Upper lobe of left lung (tissue), 6 donors: Measurements from ENCODE around the gene TRIP10. TPM values are rescaled to one million over a fixed set of nuclear protein-coding genes. Genes with fewer than 3 reads are reported as not detected.

Experiments
- ATAC-seq, 2 donors: fragments of 200-7000 bp; cut with Tn5 transposase; one replicate each; pipeline ENCODE4 v1.9.1; 2022; ENCODE audit warnings: mild to moderate bottlenecking in 2 of 2, moderate library complexity in 2 of 2; ENCODE audit not compliant: low FRiP score in 2 of 2
- DNase-seq, 2 donors: peaks; one replicate each; pipeline ENCODE4 v3.0.0-alpha.2; 2019 to 2020
- H3K27ac ChIP-seq, 4 donors: fragments of 200-600 bp; sonication (generic); one replicate each; pipeline ENCODE4 v1.5.1; 2016 to 2019
- H3K27me3 ChIP-seq, 4 donors: fragments of 200-600 bp; sonication (generic); one replicate each; pipeline ENCODE4 v1.5.1; 2017 to 2019
- H3K36me3 ChIP-seq, 4 donors: fragments of 200-600 bp; sonication (generic); one replicate each; pipeline ENCODE4 v1.5.1; 2016 to 2019
- H3K4me1 ChIP-seq, 4 donors: fragments of 200-600 bp; sonication (generic); one replicate each; pipeline ENCODE4 v1.5.1; 2018 to 2019
- H3K4me3 ChIP-seq, 4 donors: fragments of 200-600 bp; sonication (generic); one replicate each; pipeline ENCODE4 v1.5.1; 2017 to 2019; ENCODE audit warnings: mild to moderate bottlenecking in 2 of 4, moderate library complexity in 1 of 4
- H3K9me3 ChIP-seq, 4 donors: fragments of 200-600 bp; sonication (generic); one replicate each; pipeline ENCODE4 v1.5.1; 2018 to 2019
- EP300 ChIP-seq, 4 donors: sonication (generic); formaldehyde crosslinking; IDR thresholded peaks; one replicate each; pipeline ENCODE4 v1.5.1; 2017; ENCODE audit warnings: antibody characterized with exemption in 4 of 4, control low read depth in 2 of 4
- POLR2A ChIP-seq, 4 donors: fragments of 450-650 bp; IDR thresholded peaks; one replicate each; pipeline ENCODE4 v1.5.1; 2016 to 2017; ENCODE audit warnings: antibody characterized with exemption in 4 of 4, mild to moderate bottlenecking in 2 of 4
- POLR2AphosphoS5 ChIP-seq, 2 donors: sonication (generic); formaldehyde crosslinking; IDR thresholded peaks; one replicate each; pipeline ENCODE4 v1.5.1; 2017; ENCODE audit warnings: antibody characterized with exemption in 2 of 2
- WGBS, 2 donors: methylation state at CpG; one replicate each; pipeline ENCODE4 v1.1.5; 2017 to 2018; 5-methylcytosine and 5-hydroxymethylcytosine counted together
- total RNA-seq, 6 donors: library from RNA; depleted of rRNA in 4 of 6; stranded (reverse); fragments of >200 nt in 4 of 6; gene quantifications; one replicate each; pipeline versions ENCODE4 v1.1.0 to v1.2.1, GENCODE V29; 2016 to 2021
- TF ChIP-seq, protein P1 (sequence below), 6 experiments: fragments of 450-650 bp in 4 of 6; fragments of 200-600 bp in 2 of 6; sonication (generic) in 2 of 6; IDR thresholded peaks; one replicate each; pipeline ENCODE4 v1.5.1; 2016 to 2019; ENCODE audit warnings: antibody characterized with exemption in 6 of 6
- donor health status: DM: no; HTN: no; CAD: no; lungs with moderate emphysema.
- donor health status: DM: no; HTN: yes; CAD: no; lungs with severe emphysema.

Gene TRIP10
- total RNA-seq, 6 donors from 2014 or later: 59.6 to 423 (median 74.3) TPM

DNA sequence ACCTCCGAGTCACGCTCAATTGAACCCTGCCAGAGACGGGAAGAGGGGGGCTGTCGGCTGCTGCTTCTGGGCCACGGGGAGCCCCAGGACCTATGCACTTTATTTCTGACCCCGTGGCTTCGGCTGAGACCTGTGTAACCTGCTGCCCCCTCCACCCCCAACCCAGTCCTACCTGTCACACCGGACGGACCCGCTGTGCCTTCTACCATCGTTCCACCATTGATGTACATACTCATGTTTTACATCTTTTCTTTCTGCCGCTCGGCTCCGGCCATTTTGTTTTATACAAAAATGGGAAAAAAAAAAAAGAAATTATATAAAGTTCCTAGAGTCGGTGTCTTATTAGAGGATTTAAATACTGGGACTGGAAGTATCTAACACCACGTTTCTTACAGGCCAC is 11.7 kb downstream of the TRIP10 start:
- ATAC-seq: no peak
- no peak for DNase-seq
- H3K27ac ChIP-seq: no peak overlapping the region
- no peaks in the 10 kb centered on the region for H3K27me3 ChIP-seq
- WGBS, 2 donors: 93 to 95% methylated on average over 16 of the region's 16 CpGs
- no peaks in the 10 kb centered on the region for H3K9me3 ChIP-seq
- TF ChIP-seq POLR2AphosphoS5 (IDR thresholded peaks at IDR 0.05): no peak
- TF ChIP-seq EP300 (IDR thresholded peaks at IDR 0.05): no peak
- TF ChIP-seq POLR2A (IDR thresholded peaks at IDR 0.05): no peak
- TF ChIP-seq, protein P1, sequence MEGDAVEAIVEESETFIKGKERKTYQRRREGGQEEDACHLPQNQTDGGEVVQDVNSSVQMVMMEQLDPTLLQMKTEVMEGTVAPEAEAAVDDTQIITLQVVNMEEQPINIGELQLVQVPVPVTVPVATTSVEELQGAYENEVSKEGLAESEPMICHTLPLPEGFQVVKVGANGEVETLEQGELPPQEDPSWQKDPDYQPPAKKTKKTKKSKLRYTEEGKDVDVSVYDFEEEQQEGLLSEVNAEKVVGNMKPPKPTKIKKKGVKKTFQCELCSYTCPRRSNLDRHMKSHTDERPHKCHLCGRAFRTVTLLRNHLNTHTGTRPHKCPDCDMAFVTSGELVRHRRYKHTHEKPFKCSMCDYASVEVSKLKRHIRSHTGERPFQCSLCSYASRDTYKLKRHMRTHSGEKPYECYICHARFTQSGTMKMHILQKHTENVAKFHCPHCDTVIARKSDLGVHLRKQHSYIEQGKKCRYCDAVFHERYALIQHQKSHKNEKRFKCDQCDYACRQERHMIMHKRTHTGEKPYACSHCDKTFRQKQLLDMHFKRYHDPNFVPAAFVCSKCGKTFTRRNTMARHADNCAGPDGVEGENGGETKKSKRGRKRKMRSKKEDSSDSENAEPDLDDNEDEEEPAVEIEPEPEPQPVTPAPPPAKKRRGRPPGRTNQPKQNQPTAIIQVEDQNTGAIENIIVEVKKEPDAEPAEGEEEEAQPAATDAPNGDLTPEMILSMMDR (IDR thresholded peaks at IDR 0.05): no peak
- H3K36me3 ChIP-seq: peaks cover 23 to 79% (median 68%) of the 10 kb centered on the region in 4 donors
- no peak overlapping the region for H3K4me3 ChIP-seq
- H3K4me1 ChIP-seq: peaks cover 12 to 18% (median 14%) of the 10 kb centered on the region in 4 donors

DNA sequence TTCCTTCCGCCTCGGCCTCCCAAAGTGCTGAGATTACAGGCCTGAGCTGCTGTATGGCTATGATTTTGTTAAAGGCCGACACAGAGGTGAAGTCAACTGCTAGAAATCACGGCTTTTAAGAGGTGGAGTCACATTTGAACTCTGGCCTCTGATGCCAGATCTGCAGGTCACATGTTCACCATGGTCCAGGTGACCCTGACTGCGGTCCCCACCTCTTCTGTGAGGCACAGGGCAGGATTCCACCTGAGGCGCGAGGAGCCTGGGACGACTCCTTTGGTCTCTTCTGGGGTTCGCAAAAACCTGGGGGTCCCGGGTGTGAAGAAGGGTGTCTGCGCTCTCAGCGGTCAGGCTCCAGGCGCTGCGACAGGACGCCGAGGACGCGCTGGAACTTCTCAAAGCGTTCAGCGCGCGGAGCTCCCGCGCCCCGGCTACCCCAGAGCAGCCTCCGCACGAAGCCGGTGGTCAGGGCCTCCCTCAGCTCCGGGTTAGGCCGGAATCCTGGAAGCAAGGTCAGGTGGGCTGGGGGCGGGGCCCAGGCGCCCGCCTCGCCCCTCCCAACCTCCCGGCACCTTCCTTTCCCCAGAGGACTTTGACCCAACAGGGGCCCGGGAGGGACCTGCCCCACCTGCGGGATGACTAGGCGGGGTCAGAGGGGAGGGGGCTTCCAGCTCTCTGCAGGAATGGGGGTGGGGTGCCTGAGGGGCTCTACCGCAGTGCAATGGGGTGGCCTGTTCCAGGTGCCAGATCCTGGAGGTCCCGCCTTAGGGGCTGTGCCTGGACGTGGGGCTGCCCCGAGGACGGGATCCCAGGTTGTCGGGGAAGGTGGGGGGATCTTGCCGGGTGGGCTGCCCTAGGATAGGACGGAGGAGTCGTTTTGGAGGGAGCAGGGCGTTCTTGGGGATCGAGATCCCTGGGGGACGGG is 13.0 kb downstream of the TRIP10 start:
- no peak for TF ChIP-seq POLR2A (IDR thresholded peaks at IDR 0.05)
- no peak for TF ChIP-seq POLR2AphosphoS5 (IDR thresholded peaks at IDR 0.05)
- no peak for TF ChIP-seq EP300 (IDR thresholded peaks at IDR 0.05)
- TF ChIP-seq, protein P1 (IDR thresholded peaks at IDR 0.05): no peak
- 84 to 86% methylated on average over 9 to 49 of the region's 50 CpGs for WGBS, 2 donors
- ATAC-seq (peak in 1 of 2 donors; percentile 5), DNase-seq (peak in 1 of 2 donors; percentile 84)
- Histone ChIP-seq H3K9me3 (no peaks in the 10 kb centered on the region), H3K4me3 (peak overlapping the region in 3 of 4 donors; percentile 36 to 47 (median 43)), H3K27ac (peak overlapping the region; percentile 68 to 81 (median 74)), H3K36me3 (peaks cover 17 to 65% (median 55%) of the 10 kb centered on the region in 4 donors), H3K27me3 (no peaks in the 10 kb centered on the region), H3K4me1 (peaks cover 12 to 14% (median 13%) of the 10 kb centered on the region in 4 donors)

DNA sequence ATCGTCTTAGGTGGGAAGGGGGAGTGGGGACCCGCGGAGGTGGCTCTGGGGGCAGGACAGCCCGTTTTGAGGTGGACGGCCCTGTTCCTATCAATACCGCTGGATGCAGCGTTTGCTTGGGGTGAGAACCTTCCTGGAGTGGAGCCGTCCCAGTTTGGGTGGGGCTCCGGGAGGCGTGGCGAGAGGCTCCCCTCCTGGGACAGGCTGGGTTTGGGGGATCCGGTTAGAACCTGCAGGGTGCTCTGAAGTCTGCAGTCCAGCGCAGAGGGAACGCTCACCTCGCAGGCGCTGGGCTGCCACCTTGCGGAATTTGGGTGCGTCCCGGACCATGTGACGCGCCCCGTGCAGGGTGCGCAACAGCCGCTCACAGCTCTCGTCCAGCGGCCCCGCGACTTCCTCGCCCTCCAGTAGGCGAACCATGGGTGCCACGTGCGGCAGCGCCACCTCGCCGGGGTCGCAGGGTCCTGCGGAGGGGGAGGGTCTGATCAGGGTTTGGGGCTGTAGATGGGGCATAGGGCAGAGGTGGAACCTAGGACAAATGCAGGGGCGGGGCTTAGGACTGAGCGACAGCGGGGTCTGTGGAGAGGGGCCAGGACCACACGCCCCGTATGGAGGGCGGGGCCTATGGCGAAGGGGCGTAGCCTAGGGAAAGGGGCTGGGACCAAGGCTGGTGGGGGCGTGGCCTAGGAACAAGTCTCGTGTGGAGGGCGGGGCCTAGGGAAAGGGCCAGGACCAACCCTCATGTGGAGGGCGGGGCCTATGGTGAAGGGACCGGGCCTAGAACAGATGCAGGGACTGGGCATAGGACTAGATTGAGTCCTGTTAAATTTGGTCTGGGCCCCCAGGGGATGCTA is 13.9 kb downstream of the TRIP10 start:
- H3K27ac ChIP-seq: peak overlapping the region; percentile 68 to 81 (median 74)
- DNase-seq: peak; percentile 87 to 93
- H3K4me3 ChIP-seq: peak overlapping the region in 3 of 4 donors; percentile 36 to 47 (median 43)
- H3K27me3 ChIP-seq: no peaks in the 10 kb centered on the region
- no peaks in the 10 kb centered on the region for H3K9me3 ChIP-seq
- 28% methylated on average over 15 to 50 of the region's 50 CpGs for WGBS, 2 donors
- peaks cover 10 to 56% (median 49%) of the 10 kb centered on the region in 4 donors for H3K36me3 ChIP-seq
- peaks cover 9 to 12% (median 10%) of the 10 kb centered on the region in 4 donors for H3K4me1 ChIP-seq
- TF ChIP-seq EP300 (IDR thresholded peaks at IDR 0.05): no peak
- no peak for TF ChIP-seq POLR2A (IDR thresholded peaks at IDR 0.05)
- TF ChIP-seq, protein P1 (IDR thresholded peaks at IDR 0.05): peak; percentile 37 to 75 (median 57)
- peak in 1 of 2 donors; percentile 38 for TF ChIP-seq POLR2AphosphoS5 (IDR thresholded peaks at IDR 0.05)
- peak; percentile 89 for ATAC-seq

DNA sequence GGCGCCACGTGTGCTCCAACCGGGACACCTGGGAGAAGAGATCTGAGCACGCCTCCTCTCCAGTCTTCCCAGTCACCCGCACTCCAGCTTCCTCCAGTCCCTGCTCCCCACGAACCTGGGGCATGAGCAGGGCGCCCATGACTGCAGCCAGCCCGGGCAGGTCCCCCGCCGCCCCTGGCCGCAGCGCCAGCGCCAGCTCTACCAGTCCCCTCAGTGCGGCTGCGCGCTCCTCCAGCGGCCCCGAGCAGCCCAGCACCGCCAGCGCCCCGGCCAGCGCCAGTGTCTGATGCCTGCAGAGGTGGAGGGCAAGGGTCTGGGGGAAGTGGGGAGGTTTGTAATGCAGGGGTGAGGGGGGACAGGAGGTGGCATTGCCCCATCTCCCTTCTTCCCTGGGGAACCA is 14.7 kb downstream of the TRIP10 start:
- Histone ChIP-seq H3K4me3 (no peak overlapping the region), H3K9me3 (no peaks in the 10 kb centered on the region), H3K36me3 (peaks cover 10 to 55% (median 44%) of the 10 kb centered on the region in 4 donors), H3K4me1 (peaks cover 5 to 12% (median 10%) of the 10 kb centered on the region in 4 donors), H3K27ac (peak overlapping the region in 1 of 4 donors; percentile 74), H3K27me3 (no peaks in the 10 kb centered on the region)
- ATAC-seq: no peak
- TF ChIP-seq POLR2A (IDR thresholded peaks at IDR 0.05) (no peak), EP300 (IDR thresholded peaks at IDR 0.05) (no peak), POLR2AphosphoS5 (IDR thresholded peaks at IDR 0.05) (no peak)
- TF ChIP-seq, protein P1 (IDR thresholded peaks at IDR 0.05): no peak
- peak in 1 of 2 donors; percentile 85 for DNase-seq
- 93 to 99% methylated on average over 13 to 22 of the region's 22 CpGs for whole genome bisulfite sequencing, 2 donors
